Measurements from ENCODE around the gene RRAD. TPM values are rescaled to one million over a fixed set of nuclear protein-coding genes. Genes with fewer than 3 reads are reported as not detected.
"Not testable (repeated sequence)": the region's sequence is repeated elsewhere in the genome, so short reads cannot be mapped to it uniquely, and the experiment has no call there.

Gene RRAD
- total RNA-seq (2014; rRNA removed; shearing (Covaris generic)) = 0.13 TPM in 1 of 2 replicates, not detected in the other
- polyA plus RNA-seq (2015; cell fraction: cytosol; rRNA removed) = 0.56 and 0.71 TPM in 2 replicates
- 1.2 and 1.3 TPM in 2 replicates for polyA plus RNA-seq (2015; cell fraction: nucleus; rRNA removed)

- no peak for DNase-seq (ENCODE audit: low read depth)
Observed at GRCh38 chr16:66925322-66925840, at the start of gene RRAD. TSS of gene RRAD (minus strand) at chr16:66925535. CDS start at chr16:66925179, 356 bp downstream.

GRCh38 chr16:66974932-66975246 lies 49.6 kb upstream of the RRAD start:
- DNase-seq (ENCODE audit: low read depth) = not testable (repeated sequence)

DNA sequence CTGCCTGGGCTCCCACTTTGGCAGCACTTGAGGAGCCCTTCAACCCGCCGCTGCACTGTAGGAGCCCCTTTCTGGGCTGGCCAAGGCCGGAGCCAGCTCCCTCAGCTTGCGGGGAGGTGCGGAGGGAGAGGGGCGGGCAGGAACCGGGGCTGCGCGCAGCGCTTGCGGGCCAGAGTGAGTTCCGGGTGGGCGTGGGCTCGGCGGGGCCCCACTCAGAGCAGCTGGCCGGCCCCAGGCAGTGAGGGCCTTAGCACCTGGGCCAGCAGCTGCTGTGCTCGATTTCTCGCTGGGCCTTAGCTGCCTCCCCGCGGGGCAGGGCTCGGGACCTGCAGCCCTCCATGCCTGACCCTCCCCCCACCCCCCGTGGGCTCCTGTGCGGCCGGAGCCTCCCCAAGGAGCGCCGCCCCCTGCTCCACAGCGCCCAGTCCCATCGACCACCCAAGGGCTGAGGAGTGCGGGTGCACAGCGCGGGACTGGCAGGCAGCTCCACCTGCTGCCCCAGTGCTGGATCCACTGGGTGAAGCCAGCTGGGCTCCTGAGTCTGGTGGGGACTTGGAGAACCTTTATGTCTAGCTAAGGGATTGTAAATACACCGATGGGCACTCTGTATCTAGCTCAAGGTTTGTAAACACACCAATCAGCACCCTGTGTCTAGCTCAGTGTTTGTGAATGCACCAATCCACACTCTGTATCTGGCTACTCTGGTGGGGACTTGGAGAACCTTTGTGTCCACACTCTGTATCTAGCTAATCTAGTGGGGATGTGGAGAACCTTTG lies 49.0 kb upstream of the RRAD start:
- not testable (repeated sequence) for DNase-seq (ENCODE audit: low read depth)

GRCh38 chr16:66973716-66974115 lies 48.4 kb upstream of the RRAD start:
- DNase-seq (ENCODE audit: low read depth) = no peak

- DNase-seq (ENCODE audit: low read depth) = no peak
Observed at GRCh38 chr16:66972983-66973382, 47.6 kb upstream of the RRAD start.

DNA sequence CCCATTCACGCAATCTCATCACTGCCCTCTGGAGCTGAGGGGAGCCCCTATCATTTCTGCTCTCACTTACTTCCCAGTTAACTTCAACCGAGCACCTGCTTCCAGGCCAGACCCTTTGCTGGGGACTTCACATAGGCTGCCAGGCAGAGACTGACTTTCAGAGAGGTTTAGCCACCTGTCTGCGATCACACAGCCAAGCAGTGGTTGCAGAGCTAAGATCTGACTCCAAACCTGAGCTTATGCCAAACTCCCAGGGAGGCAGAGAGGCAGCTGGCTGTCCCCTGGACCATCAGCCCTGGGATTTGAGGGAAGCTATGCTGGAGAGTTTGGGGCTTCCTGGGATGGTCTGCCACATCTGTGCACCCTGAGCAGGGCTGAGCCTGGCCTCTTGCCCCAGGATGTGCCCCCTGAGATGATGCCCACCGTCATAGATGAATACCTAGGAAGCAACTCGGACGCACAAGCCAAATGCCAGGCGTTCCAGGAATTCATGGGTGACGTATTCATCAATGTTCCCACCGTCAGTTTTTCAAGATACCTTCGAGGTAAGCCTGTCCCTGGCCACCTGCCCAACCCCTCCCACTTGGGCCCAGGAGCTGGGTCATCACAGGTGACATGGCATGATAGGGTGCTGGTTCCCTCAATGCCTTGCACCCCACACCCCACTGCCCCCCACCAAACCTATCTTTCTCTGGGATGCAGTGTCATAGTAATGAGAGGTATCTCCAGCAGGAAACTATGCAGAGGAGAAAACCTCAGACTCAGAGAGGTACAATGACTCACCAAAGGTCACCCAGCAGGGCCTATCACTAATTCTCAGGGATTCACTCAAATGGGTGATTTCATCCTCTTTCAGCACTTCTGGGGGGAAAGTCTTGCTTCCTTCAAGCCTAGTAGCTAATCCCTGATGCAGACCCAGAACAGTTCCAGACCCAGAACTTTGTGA lies 45.7 kb upstream of the RRAD start:
- peak; percentile 76 for DNase-seq (ENCODE audit: low read depth)

DNA sequence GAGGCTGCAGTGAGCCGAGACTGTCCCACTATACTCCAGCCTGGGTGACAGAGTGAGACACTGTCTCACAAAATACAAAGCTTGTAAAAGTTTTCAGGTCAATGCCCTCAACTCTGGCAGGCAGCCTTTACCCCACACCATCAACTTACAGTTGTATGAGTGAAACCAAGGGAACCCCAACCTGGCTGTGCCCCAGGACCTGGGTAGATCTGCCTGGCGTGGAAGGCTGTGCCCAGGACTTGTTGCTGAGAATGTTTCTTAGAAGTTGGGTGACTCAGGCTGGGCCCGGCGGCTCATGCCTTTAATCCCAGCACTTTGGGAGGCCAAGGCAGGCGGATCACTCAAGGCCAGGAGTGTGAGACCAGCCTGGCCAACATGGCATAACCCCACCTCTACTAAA lies 43.5 kb upstream of the RRAD start:
- no peak for DNase-seq (ENCODE audit: low read depth)

DNA sequence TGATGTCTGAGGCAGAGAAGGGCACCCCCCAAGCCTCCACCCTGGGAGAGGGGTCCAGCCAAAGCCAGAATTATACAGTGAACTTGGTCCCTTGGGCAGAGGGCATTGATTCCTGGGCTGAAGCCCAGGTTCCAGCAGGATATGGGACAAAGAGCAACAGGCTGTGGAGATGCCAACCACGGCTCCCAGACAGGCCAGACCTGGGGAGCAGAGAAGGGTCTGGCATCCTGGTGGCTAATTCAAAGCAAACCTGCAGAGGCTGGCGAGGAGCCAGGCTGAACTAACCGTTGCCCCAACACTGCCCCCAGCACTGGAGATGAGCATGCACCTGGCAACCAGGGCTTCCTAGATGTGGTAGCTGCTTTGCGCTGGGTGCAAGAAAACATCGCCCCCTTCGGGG lies 38.7 kb upstream of the RRAD start:
- no peak for DNase-seq (ENCODE audit: low read depth)

DNA sequence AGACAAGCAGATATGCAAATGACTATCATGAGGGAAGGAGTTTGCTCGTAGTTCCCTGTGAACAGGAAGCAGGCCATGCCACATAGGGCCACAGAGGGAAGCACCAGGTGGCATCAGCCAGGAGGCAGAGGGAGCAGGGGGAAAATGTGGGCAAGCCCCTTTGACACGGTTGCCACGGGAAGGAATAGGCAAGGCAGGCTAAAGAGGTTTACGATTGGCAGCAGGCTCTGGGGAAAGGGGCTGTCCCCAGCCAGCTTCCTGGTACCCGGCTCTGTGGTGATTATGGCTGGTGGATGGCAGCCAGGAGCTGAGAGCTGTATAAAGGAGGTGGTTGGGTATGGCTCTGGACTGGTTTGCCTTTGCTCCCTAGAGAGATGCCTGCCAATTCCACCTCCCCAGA lies 36.6 kb upstream of the RRAD start:
- DNase-seq (ENCODE audit: low read depth) = no peak

GRCh38 chr16:66961065-66961744 lies 35.9 kb upstream of the RRAD start, which contains the start of gene CES3:
TSS of gene CES3 (plus strand) at chr16:66961266. CDS start at chr16:66961308, 42 bp downstream.
- peak; percentile 76 for DNase-seq (ENCODE audit: low read depth)

GRCh38 chr16:66960270-66960669 lies 34.9 kb upstream of the RRAD start:
- DNase-seq (ENCODE audit: low read depth) = no peak

DNA sequence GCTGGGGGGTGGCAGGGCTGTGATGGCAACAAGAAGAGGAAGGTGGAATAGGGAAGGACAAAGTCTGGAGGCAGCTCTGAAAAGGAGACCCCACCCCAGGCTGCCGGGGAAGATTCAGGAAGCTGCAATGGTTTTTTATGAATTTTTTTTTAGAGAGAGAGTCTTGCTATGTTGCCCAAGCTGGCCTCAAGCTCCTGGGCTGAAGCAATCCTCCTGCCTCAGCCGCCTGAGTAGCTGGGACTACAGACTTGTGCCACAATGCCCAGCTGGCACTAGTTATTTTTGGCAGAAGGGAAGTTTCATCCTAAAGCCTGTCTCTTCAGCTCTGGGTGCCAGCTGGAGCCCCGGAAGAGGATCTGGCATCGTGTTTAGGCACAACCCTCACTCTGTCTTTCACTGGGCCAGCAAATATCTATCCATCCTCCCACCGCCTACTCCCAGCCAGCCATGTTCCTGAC lies 34.4 kb upstream of the RRAD start:
- no peak for DNase-seq (ENCODE audit: low read depth)

DNA sequence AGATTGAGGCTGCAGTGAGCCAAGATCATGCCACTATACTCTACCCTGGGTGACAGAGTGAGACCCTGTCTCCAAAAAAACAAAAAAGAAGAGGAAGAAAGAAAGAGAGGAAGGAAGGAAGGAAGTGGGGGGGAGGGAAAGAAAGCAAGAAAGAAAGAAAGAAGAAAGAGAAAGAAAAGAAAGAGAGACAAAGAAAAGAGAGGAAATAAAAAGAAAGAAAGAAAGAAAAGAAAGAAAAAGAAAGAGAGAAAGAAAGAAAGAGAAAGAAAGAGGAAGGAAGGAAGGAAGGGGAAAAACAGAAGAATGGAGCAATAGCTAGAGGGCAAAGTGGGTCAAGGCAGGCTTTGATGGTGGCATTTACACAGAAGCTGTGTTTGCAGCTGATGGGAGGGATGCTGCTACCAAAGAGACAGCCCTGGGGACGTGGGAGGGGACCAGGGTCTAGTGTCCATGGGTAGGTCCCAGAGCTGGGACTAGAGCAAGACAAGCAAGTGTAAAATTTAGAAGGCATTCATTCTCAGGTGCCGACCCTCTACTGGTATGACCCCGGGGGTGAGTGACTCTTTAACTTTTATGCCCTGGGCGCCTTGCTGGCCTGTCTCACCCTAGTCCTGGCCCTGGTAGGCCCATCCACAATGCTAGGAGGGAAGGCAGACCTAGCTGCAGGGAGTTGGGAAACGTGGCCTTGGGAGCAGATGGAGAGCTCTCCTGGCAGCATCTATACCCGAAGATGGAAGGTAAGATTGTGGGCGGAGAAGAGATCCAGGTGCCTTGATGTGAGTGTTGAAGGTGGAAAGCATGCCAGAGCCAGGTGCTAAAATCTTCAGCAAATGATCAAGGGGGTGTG lies 33.7 kb upstream of the RRAD start:
- no peak for DNase-seq (ENCODE audit: low read depth)

- DNase-seq (ENCODE audit: low read depth) = not testable (repeated sequence)
Observed at GRCh38 chr16:66956154-66956457, 30.8 kb upstream of the RRAD start.

DNA sequence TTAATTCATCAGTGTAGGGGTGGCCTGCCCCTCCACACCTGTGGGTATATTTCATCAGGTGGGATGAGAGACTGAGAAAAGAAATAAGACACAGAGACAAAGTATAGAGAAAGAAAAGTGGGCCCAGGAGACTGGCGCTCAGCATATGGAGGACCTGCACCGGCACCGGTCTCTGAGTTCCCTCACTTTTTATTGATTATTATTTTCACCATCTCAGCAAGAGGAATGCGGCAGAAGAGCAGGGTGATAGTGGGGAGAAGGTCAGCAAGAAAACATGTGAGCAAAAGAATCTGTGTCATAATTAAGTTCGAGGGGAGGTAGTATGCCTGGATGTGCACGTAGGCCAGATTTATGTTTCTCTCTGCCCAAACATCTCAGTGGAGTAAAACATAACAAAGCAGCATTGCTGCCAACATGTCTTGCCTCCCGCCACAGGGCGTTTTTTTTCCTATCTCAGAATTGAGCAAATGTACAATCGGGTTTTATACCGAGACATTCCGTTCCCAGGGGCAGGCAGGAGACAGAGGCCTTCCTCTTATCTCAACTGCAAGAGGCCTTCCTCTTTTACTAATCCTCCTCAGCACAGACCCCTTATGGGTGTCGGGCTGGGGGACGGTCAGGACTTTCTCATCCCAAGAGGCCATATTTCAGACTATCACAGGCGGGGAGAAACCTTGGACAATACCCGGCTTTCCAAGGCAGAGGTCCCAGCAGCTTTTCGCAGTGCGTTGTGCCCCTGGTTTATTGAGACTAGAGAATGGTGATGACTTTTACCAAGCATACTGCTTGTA lies 30.2 kb upstream of the RRAD start:
- DNase-seq (ENCODE audit: low read depth) = not testable (repeated sequence)

GRCh38 chr16:66954097-66954659 lies 28.8 kb upstream of the RRAD start:
- peak; percentile 74 for DNase-seq (ENCODE audit: low read depth)

- DNase-seq (ENCODE audit: low read depth) = no peak
Observed at GRCh38 chr16:66953462-66954096, 28.2 kb upstream of the RRAD start.

GRCh38 chr16:66952430-66953110 lies 27.2 kb upstream of the RRAD start:
- no peak for DNase-seq (ENCODE audit: low read depth)
